ENCODE measurements around the gene GLRA1.
A peak's percentile ranks its signal among the peaks of the same experiment; 100 is the strongest.

GLRA1 gene

DNA sequence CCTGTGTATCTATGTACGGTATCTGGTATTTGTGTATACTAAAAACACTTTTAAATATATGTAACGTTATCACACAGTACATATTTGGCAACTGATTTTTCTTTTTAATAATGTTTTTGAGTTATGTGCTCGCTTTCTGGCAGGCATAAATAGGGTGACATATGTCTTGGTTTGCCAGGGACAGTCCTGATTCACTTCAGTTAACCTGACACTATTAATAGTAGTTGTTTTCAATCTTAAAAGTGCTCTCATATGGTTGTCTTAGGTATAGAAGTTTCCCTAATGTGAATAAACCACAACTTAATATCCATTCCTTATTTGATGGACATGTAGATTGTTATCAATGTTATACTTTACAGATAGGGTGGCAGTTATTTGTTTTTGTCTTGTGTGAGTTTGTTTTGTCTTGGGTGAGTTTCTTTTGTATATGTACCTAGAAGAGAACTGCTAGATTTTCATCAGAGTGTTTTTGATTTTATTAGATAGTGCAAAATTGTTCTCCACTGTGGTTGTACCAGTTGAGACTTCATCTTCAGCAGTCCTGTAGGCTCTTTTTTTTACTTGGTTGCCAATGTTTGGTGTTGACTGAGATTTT, 145.0 kb downstream of the GLRA1 start:
- DNase-seq (ENCODE audit: low read depth, low spot score), result no peak
- no peak for TF ChIP-seq POLR2AphosphoS5 (IDR thresholded peaks at IDR 0.05; ENCODE audit: borderline replicate concordance, low read depth, low read length)
- peaks cover 57% of the 10 kb centered on the region for H3K36me3 ChIP-seq (ENCODE audit: insufficient read depth, low read length)
- no peak overlapping the region for H3K27ac ChIP-seq
- H3K9me3 ChIP-seq (ENCODE audit: low read depth, low read length), result no peaks in the 10 kb centered on the region; the same call in 1 of the 2 replicates
- no peak overlapping the region for H3K4me3 ChIP-seq
- no peak overlapping the region for H3K9ac ChIP-seq (ENCODE audit: insufficient read length)

DNA sequence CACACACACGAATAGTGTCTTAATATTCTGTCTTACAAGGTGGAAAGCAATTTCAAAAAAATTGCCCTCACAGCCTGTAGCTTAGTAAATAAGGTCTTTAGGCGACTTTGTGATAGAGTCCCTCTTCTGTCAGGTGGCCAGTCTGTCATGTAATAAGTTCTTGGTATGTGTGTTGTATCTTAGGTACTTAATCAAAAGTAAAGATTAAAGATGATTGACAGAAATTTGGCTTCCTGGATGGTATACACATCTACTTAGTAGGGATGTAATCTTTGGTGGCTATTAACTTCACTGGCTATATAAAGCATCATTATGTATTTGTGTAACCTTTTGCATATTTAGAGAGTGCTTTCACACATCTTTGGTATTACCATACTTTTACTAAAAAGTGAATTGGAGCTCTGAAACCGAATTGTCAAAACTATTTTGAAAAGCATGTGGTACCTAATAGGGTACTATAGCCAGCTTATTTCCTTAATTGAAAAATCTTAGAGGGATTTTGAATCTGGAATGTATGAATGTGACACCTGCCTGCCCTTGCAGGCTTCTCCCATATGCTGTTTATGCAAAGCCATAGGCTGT, 149.5 kb downstream of the GLRA1 start:
- Histone ChIP-seq H3K4me3 (peak overlapping the region; percentile 86), H3K9me3 (ENCODE audit: low read depth, low read length) (no peaks in the 10 kb centered on the region; the same call in 1 of the 2 replicates), H3K27ac (no peak overlapping the region), H3K9ac (ENCODE audit: insufficient read length) (no peak overlapping the region), H3K36me3 (ENCODE audit: insufficient read depth, low read length) (peaks cover 71% of the 10 kb centered on the region)
- TF ChIP-seq EZH2 (IDR thresholded peaks at IDR 0.05) (no peak), FOXP2 (optimal IDR thresholded peaks at IDR 0.05; ENCODE audit: control extremely low read depth, extremely low read length, insufficient read depth) (no peak), POLR2AphosphoS5 (IDR thresholded peaks at IDR 0.05; ENCODE audit: borderline replicate concordance, low read depth, low read length) (no peak)
- no peak for DNase-seq (ENCODE audit: low read depth, low spot score)

DNA sequence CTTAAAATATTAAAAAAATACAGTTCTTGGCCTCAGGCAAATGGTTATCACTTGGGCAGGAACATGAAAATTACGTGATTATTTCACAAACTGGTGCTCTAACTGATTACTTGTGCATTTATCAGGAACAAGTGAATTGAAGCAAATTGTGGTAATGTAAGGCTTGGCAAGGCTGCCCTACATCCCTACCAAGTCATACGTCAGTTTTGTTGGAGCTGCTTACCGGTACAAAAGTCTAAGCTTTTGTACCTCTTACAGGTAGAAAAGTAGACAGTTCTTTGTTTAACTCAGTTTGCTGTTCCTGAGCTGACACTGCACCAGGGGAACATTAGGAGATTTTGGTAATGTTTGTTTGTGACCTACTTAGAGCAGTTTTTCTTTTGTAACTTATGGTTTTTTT, 150.7 kb downstream of the GLRA1 start:
- peaks cover 60% of the 10 kb centered on the region for H3K36me3 ChIP-seq (ENCODE audit: insufficient read depth, low read length)
- peak overlapping the region; percentile 93 for H3K9ac ChIP-seq (ENCODE audit: insufficient read length)
- peak overlapping the region; percentile 86 for H3K4me3 ChIP-seq
- no peak overlapping the region for H3K27ac ChIP-seq
- DNase-seq (ENCODE audit: low read depth, low spot score), result no peak
- no peaks in the 10 kb centered on the region; the same call in 1 of the 2 replicates for H3K9me3 ChIP-seq (ENCODE audit: low read depth, low read length)
- TF ChIP-seq EZH2 (IDR thresholded peaks at IDR 0.05) (no peak), FOXP2 (optimal IDR thresholded peaks at IDR 0.05; ENCODE audit: control extremely low read depth, extremely low read length, insufficient read depth) (no peak), POLR2AphosphoS5 (IDR thresholded peaks at IDR 0.05; ENCODE audit: borderline replicate concordance, low read depth, low read length) (no peak)

DNA sequence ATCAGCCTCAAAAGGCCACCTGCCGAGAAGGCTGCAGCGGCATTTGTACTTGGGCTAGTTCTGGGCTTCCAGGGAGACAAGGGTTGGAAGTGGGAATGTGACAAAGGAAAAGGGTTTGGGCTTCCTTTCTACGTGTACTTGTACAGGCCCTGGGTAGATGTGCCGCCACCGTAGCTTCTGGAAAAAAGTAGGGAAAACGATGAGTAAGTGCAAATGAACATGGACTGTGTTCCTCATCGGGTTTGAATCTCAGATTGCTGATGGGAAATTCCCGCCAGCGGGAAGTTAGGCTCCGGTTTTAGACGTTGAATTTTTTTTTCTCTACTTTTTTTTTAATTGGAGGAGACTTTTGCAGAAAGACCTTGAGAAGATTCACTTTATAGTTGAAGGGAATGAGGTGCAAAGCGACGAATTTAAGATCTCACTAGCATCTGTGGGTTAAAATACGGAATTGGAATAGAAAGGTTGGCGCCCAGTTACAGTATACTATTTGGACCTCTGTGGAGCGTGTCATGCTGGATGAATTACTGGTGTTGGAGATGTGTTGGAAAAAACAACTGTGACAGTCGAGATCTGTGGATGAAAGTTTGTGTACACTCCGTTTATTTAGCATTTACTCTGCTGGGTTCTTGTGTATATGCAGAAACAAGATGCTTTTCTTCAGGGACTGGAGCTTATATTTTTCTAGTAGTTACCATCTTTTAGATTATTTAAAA, 151.6 kb downstream of the GLRA1 start:
- Histone ChIP-seq H3K9me3 (ENCODE audit: low read depth, low read length) (no peaks in the 10 kb centered on the region; the same call in 1 of the 2 replicates), H3K27ac (no peak overlapping the region), H3K9ac (ENCODE audit: insufficient read length) (peak overlapping the region; percentile 93), H3K4me3 (peak overlapping the region; percentile 86), H3K36me3 (ENCODE audit: insufficient read depth, low read length) (peaks cover 52% of the 10 kb centered on the region)
- TF ChIP-seq POLR2AphosphoS5 (IDR thresholded peaks at IDR 0.05; ENCODE audit: borderline replicate concordance, low read depth, low read length), result no peak
- no peak for TF ChIP-seq FOXP2 (optimal IDR thresholded peaks at IDR 0.05; ENCODE audit: control extremely low read depth, extremely low read length, insufficient read depth)
- no peak for TF ChIP-seq EZH2 (IDR thresholded peaks at IDR 0.05)
- no peak for DNase-seq (ENCODE audit: low read depth, low spot score)

Measured in SK-N-MC (cell line).